CD14-positive monocyte (primary cell): ENCODE results near the gene ACSL6. TPM values are rescaled to one million over a fixed set of nuclear protein-coding genes. Genes with fewer than 3 reads are reported as not detected.
A peak's percentile ranks its signal among the peaks of the same experiment; 100 is the strongest.

ENCODE experiments used
- DNase-seq, 3 donors: peaks; one replicate each; pipeline ENCODE4 v3.0.0-alpha.2; 2011 to 2022
- H2AFZ ChIP-seq: 2 replicates; pipeline ENCODE4 v1.6.0; 2012; ENCODE audit warnings: mild to moderate bottlenecking, low read depth, low read length, inconsistent platforms; ENCODE audit not compliant: insufficient read depth, poor library complexity, severe bottlenecking
- H3K27ac ChIP-seq, 2 donors: 1 replicate in 1 of 2; 2 replicates in 1 of 2; pipeline ENCODE4 v1.5.1; 2012 to 2013; ENCODE audit warnings: low read length in 2 of 2, control low read depth in 1 of 2, inconsistent platforms in 1 of 2, low read depth in 1 of 2, mild to moderate bottlenecking in 1 of 2
- H3K27me3 ChIP-seq, 2 donors: one replicate each; pipeline versions ENCODE4 v1.6.0 to v1.6.1; 2011 to 2013; ENCODE audit warnings: low read length in 2 of 2; ENCODE audit not compliant: control insufficient read depth in 2 of 2, insufficient read depth in 2 of 2
- H3K36me3 ChIP-seq, 2 donors: replicated peaks in 1 of 2; 1 replicate in 1 of 2; 2 replicates in 1 of 2; pipeline versions ENCODE4 v1.5.1 to v1.6.1; 2012 to 2013; ENCODE audit warnings: low read length in 2 of 2, control low read depth in 1 of 2, inconsistent platforms in 1 of 2, mild to moderate bottlenecking in 1 of 2; ENCODE audit not compliant: insufficient read depth in 2 of 2, control insufficient read depth in 1 of 2
- H3K4me1 ChIP-seq, 2 donors: 1 replicate in 1 of 2; 2 replicates in 1 of 2; pipeline versions ENCODE4 v1.5.1 to v1.6.1; 2012 to 2013; ENCODE audit warnings: low read length in 2 of 2, control low read depth in 1 of 2, inconsistent platforms in 1 of 2, mild to moderate bottlenecking in 1 of 2, moderate library complexity in 1 of 2; ENCODE audit not compliant: insufficient read depth in 2 of 2, control insufficient read depth in 1 of 2
- H3K4me2 ChIP-seq: replicated peaks from 2 replicates; pipeline ENCODE3; 2012; ENCODE audit warnings: low read length, moderate library complexity, mild to moderate bottlenecking; ENCODE audit not compliant: poor library complexity, severe bottlenecking; ENCODE audit errors: extremely low read depth
- H3K4me3 ChIP-seq, 3 experiments: fragments of 200-600 bp in 1 of 3; sonication (generic) in 1 of 3; replicated peaks in 1 of 3; 1 replicate in 2 of 3; 2 replicates in 1 of 3; pipeline ENCODE4 v1.5.1; 2011 to 2013; ENCODE audit warnings: low read length in 3 of 3, mild to moderate bottlenecking in 3 of 3, control low read depth in 2 of 3, low read depth in 2 of 3, inconsistent platforms in 1 of 3, moderate library complexity in 1 of 3
- H3K79me2 ChIP-seq: 2 replicates; pipeline ENCODE4 v1.6.0; 2012; ENCODE audit warnings: mild to moderate bottlenecking, control low read depth, inconsistent platforms, low read length, moderate library complexity; ENCODE audit not compliant: insufficient read depth
- H3K9ac ChIP-seq: 2 replicates; pipeline ENCODE4 v1.6.0; 2017; ENCODE audit warnings: low read length, mild to moderate bottlenecking; ENCODE audit not compliant: insufficient read depth, poor library complexity, severe bottlenecking
- H3K9me3 ChIP-seq, 2 donors: replicated peaks in 1 of 2; 1 replicate in 1 of 2; 2 replicates in 1 of 2; pipeline versions ENCODE4 v1.5.1 to v1.6.1; 2012 to 2013; ENCODE audit warnings: low read length in 2 of 2, control low read depth in 1 of 2; ENCODE audit not compliant: control insufficient read depth in 1 of 2, insufficient read depth in 1 of 2
- H4K20me1 ChIP-seq: 2 replicates; pipeline ENCODE4 v1.6.0; 2012; ENCODE audit warnings: mild to moderate bottlenecking, low read length, control low read depth, moderate library complexity; ENCODE audit not compliant: insufficient read depth
- H3K27ac Mint-ChIP-seq, 7 donors: one replicate each; pipeline ENCODE4 v1.8.0; 2020; ENCODE audit warnings: mild to moderate bottlenecking in 7 of 7, mixed read lengths in 7 of 7, moderate library complexity in 6 of 7, inconsistent platforms in 2 of 7
- H3K27me3 Mint-ChIP-seq, 3 donors: one replicate each; pipeline ENCODE4 v1.8.0; 2021 to 2022; ENCODE audit warnings: low read depth in 3 of 3, mild to moderate bottlenecking in 3 of 3, mixed read lengths in 3 of 3, moderate library complexity in 3 of 3, inconsistent platforms in 1 of 3
- H3K36me3 Mint-ChIP-seq, 2 donors: one replicate each; pipeline ENCODE4 v1.8.0; 2020; ENCODE audit warnings: mixed read lengths in 2 of 2, inconsistent platforms in 1 of 2, mild to moderate bottlenecking in 1 of 2
- H3K4me1 Mint-ChIP-seq: one replicate; pipeline ENCODE4 v1.8.0; 2020; ENCODE audit warnings: mild to moderate bottlenecking, mixed read lengths
- H3K4me3 Mint-ChIP-seq, 2 donors: one replicate each; pipeline ENCODE4 v1.8.0; 2020; ENCODE audit warnings: mild to moderate bottlenecking in 2 of 2, mixed read lengths in 2 of 2, moderate library complexity in 1 of 2
- H3K9me3 Mint-ChIP-seq, 7 donors: one replicate each; pipeline ENCODE4 v1.8.0; 2020 to 2022; ENCODE audit warnings: mixed read lengths in 7 of 7, mild to moderate bottlenecking in 6 of 7, moderate library complexity in 6 of 7, inconsistent platforms in 2 of 7
- WGBS: methylation state at CpG from one replicate; pipeline ENCODE4 v1.1.5; 2013; ENCODE audit warnings: missing lambda C conversion rate; ENCODE audit not compliant: insufficient coverage; 5-methylcytosine and 5-hydroxymethylcytosine counted together
- intact Hi-C, 2 donors: fragments of 100-400 bp; cut with micrococcal nuclease; formaldehyde crosslinking; loops; one replicate each; pipeline versions ENCODE4 v1.15.0 to v1.15.1; 2023
- polyA plus RNA-seq, 3 donors: library from polyadenylated mRNA; depleted of rRNA in 1 of 3; unstranded in 2 of 3; stranded (reverse) in 1 of 3; fragments of 300-500 nt in 2 of 3; fragments of >200 nt in 1 of 3; fragmentation: Illumina TruSeq in 2 of 3; gene quantifications; 1 replicate in 2 of 3; 2 replicates in 1 of 3; pipeline ENCODE4 v1.2.3, GENCODE V29; 2012 to 2021
- TF ChIP-seq, protein P1 (sequence below): fragments of 200-600 bp; IDR thresholded peaks from one replicate; pipeline ENCODE4 v1.8.0; 2022; ENCODE audit warnings: antibody characterized with exemption, mild to moderate bottlenecking

ACSL6 gene
- polyA plus RNA-seq, 3 donors: 0.45 TPM; not detected in 2

DNA sequence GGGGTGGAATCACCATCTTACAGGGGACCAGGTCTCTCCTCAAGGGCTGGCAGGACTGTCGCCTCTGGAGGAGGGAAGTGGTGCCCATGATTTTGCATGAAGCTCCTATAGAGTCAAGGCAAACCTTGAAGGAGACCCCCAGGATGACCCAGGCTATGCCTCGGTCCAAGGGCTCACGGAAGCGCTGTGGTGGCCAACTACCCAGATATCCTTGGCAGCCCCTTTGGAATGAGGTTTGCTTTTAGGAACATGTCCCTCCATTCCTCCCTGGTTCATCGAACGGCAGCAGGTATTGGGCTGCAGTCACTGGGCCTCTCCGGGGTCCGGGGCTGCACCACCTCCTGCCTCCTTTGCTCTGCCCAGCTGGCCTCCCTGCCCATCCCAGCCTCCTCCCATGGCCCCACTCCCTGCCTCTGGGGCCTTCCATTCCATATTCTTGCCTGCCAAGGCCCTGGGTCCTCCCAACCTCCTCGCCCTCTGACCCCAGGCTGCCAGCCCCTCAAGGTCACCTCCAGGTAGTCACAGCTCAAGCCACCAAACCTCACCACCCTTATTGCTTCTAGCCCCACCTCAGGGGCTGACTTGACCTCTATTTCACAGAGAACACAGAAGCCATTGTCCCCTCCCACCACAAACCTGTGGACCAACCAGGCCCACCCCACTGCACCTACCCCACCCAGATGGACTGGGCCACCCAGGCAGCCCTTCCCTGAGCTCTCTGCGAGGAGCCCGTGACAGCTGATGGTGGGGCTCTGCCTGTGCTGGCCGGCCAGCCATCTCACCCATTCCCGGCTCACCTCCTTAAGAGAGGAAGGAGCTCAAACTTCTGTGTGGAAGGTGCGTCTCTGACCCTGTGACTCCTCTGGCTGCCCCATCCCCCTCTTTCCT, 45.4 kb upstream of the ACSL6 start:
- H3K4me3 Mint-ChIP-seq: no peak overlapping the region
- Histone ChIP-seq H3K4me3 (no peak overlapping the region), H3K9ac (no peak overlapping the region), H4K20me1 (no peaks in the 10 kb centered on the region), H3K27ac (no peak overlapping the region), H3K27me3 (no peaks in the 10 kb centered on the region), H3K79me2 (no peaks in the 10 kb centered on the region), H3K4me1 (no peaks in the 10 kb centered on the region), H2AFZ (no peak overlapping the region), H3K36me3 (no peaks in the 10 kb centered on the region), H3K9me3 (no peaks in the 10 kb centered on the region), H3K4me2 (no peak overlapping the region)
- peaks cover 4 to 13% (median 8%) of the 10 kb centered on the region in 3 donors for H3K27me3 Mint-ChIP-seq
- H3K27ac Mint-ChIP-seq: no peak overlapping the region
- peak in 1 of 3 donors; percentile 0 for DNase-seq
- no peaks in the 10 kb centered on the region for H3K4me1 Mint-ChIP-seq
- no peaks in the 10 kb centered on the region for H3K36me3 Mint-ChIP-seq
- 87% methylated on average over 12 of the region's 14 CpGs for WGBS
- TF ChIP-seq, protein P1, sequence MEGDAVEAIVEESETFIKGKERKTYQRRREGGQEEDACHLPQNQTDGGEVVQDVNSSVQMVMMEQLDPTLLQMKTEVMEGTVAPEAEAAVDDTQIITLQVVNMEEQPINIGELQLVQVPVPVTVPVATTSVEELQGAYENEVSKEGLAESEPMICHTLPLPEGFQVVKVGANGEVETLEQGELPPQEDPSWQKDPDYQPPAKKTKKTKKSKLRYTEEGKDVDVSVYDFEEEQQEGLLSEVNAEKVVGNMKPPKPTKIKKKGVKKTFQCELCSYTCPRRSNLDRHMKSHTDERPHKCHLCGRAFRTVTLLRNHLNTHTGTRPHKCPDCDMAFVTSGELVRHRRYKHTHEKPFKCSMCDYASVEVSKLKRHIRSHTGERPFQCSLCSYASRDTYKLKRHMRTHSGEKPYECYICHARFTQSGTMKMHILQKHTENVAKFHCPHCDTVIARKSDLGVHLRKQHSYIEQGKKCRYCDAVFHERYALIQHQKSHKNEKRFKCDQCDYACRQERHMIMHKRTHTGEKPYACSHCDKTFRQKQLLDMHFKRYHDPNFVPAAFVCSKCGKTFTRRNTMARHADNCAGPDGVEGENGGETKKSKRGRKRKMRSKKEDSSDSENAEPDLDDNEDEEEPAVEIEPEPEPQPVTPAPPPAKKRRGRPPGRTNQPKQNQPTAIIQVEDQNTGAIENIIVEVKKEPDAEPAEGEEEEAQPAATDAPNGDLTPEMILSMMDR: no peak
- H3K9me3 Mint-ChIP-seq: no peaks in the 10 kb centered on the region
- intact Hi-C loops: no loop called here

- peak in 1 of 3 donors; percentile 1 for DNase-seq
- 84% methylated on average over 10 of the region's 12 CpGs for WGBS
Measured at GRCh38 chr5:132055808-132056609, 44.6 kb upstream of the ACSL6 start.

More at GRCh38 chr5:132055808-132056609, 44.6 kb upstream of the ACSL6 start:
- Histone ChIP-seq H2AFZ (no peak overlapping the region), H4K20me1 (no peaks in the 10 kb centered on the region), H3K27me3 (no peaks in the 10 kb centered on the region), H3K4me3 (no peak overlapping the region), H3K4me2 (no peak overlapping the region), H3K4me1 (no peaks in the 10 kb centered on the region), H3K79me2 (no peaks in the 10 kb centered on the region), H3K27ac (no peak overlapping the region), H3K36me3 (no peaks in the 10 kb centered on the region), H3K9ac (no peak overlapping the region), H3K9me3 (no peaks in the 10 kb centered on the region)
- intact Hi-C loops: no loop called here
- no peaks in the 10 kb centered on the region for H3K36me3 Mint-ChIP-seq
- H3K4me1 Mint-ChIP-seq: peaks cover 3% of the 10 kb centered on the region
- peak overlapping the region in 1 of 2 donors; percentile 31 for H3K4me3 Mint-ChIP-seq
- TF ChIP-seq, protein P1: no peak
- peaks cover 5 to 18% (median 8%) of the 10 kb centered on the region in 3 donors for H3K27me3 Mint-ChIP-seq
- H3K9me3 Mint-ChIP-seq: no peaks in the 10 kb centered on the region
- H3K27ac Mint-ChIP-seq: peak overlapping the region in 1 of 7 donors; percentile 5
